CD14-positive monocyte (primary cell): ENCODE data around the gene KAZN. TPM values are rescaled to one million over a fixed set of nuclear protein-coding genes. Genes with fewer than 3 reads are reported as not detected.
A peak's percentile ranks its signal among the peaks of the same experiment; 100 is the strongest.

Source experiments
- DNase-seq, 3 donors: peaks; one replicate each; pipeline ENCODE4 v3.0.0-alpha.2; 2011 to 2022
- H2AFZ ChIP-seq: 2 replicates; pipeline ENCODE4 v1.6.0; 2012; ENCODE audit warnings: mild to moderate bottlenecking, low read depth, low read length, inconsistent platforms; ENCODE audit not compliant: insufficient read depth, poor library complexity, severe bottlenecking
- H3K27ac ChIP-seq, 2 donors: 1 replicate in 1 of 2; 2 replicates in 1 of 2; pipeline ENCODE4 v1.5.1; 2012 to 2013; ENCODE audit warnings: low read length in 2 of 2, control low read depth in 1 of 2, inconsistent platforms in 1 of 2, low read depth in 1 of 2, mild to moderate bottlenecking in 1 of 2
- H3K27me3 ChIP-seq, 2 donors: one replicate each; pipeline versions ENCODE4 v1.6.0 to v1.6.1; 2011 to 2013; ENCODE audit warnings: low read length in 2 of 2; ENCODE audit not compliant: control insufficient read depth in 2 of 2, insufficient read depth in 2 of 2
- H3K36me3 ChIP-seq, 2 donors: replicated peaks in 1 of 2; 1 replicate in 1 of 2; 2 replicates in 1 of 2; pipeline versions ENCODE4 v1.5.1 to v1.6.1; 2012 to 2013; ENCODE audit warnings: low read length in 2 of 2, control low read depth in 1 of 2, inconsistent platforms in 1 of 2, mild to moderate bottlenecking in 1 of 2; ENCODE audit not compliant: insufficient read depth in 2 of 2, control insufficient read depth in 1 of 2
- H3K4me1 ChIP-seq, 2 donors: 1 replicate in 1 of 2; 2 replicates in 1 of 2; pipeline versions ENCODE4 v1.5.1 to v1.6.1; 2012 to 2013; ENCODE audit warnings: low read length in 2 of 2, control low read depth in 1 of 2, inconsistent platforms in 1 of 2, mild to moderate bottlenecking in 1 of 2, moderate library complexity in 1 of 2; ENCODE audit not compliant: insufficient read depth in 2 of 2, control insufficient read depth in 1 of 2
- H3K4me2 ChIP-seq: replicated peaks from 2 replicates; pipeline ENCODE3; 2012; ENCODE audit warnings: low read length, moderate library complexity, mild to moderate bottlenecking; ENCODE audit not compliant: poor library complexity, severe bottlenecking; ENCODE audit errors: extremely low read depth
- H3K4me3 ChIP-seq, 3 experiments: fragments of 200-600 bp in 1 of 3; sonication (generic) in 1 of 3; replicated peaks in 1 of 3; 1 replicate in 2 of 3; 2 replicates in 1 of 3; pipeline ENCODE4 v1.5.1; 2011 to 2013; ENCODE audit warnings: low read length in 3 of 3, mild to moderate bottlenecking in 3 of 3, control low read depth in 2 of 3, low read depth in 2 of 3, inconsistent platforms in 1 of 3, moderate library complexity in 1 of 3
- H3K79me2 ChIP-seq: 2 replicates; pipeline ENCODE4 v1.6.0; 2012; ENCODE audit warnings: mild to moderate bottlenecking, control low read depth, inconsistent platforms, low read length, moderate library complexity; ENCODE audit not compliant: insufficient read depth
- H3K9ac ChIP-seq: 2 replicates; pipeline ENCODE4 v1.6.0; 2017; ENCODE audit warnings: low read length, mild to moderate bottlenecking; ENCODE audit not compliant: insufficient read depth, poor library complexity, severe bottlenecking
- H3K9me3 ChIP-seq, 2 donors: replicated peaks in 1 of 2; 1 replicate in 1 of 2; 2 replicates in 1 of 2; pipeline versions ENCODE4 v1.5.1 to v1.6.1; 2012 to 2013; ENCODE audit warnings: low read length in 2 of 2, control low read depth in 1 of 2; ENCODE audit not compliant: control insufficient read depth in 1 of 2, insufficient read depth in 1 of 2
- H4K20me1 ChIP-seq: 2 replicates; pipeline ENCODE4 v1.6.0; 2012; ENCODE audit warnings: mild to moderate bottlenecking, low read length, control low read depth, moderate library complexity; ENCODE audit not compliant: insufficient read depth
- H3K27ac Mint-ChIP-seq, 7 donors: one replicate each; pipeline ENCODE4 v1.8.0; 2020; ENCODE audit warnings: mild to moderate bottlenecking in 7 of 7, mixed read lengths in 7 of 7, moderate library complexity in 6 of 7, inconsistent platforms in 2 of 7
- H3K27me3 Mint-ChIP-seq, 3 donors: one replicate each; pipeline ENCODE4 v1.8.0; 2021 to 2022; ENCODE audit warnings: low read depth in 3 of 3, mild to moderate bottlenecking in 3 of 3, mixed read lengths in 3 of 3, moderate library complexity in 3 of 3, inconsistent platforms in 1 of 3
- H3K36me3 Mint-ChIP-seq, 2 donors: one replicate each; pipeline ENCODE4 v1.8.0; 2020; ENCODE audit warnings: mixed read lengths in 2 of 2, inconsistent platforms in 1 of 2, mild to moderate bottlenecking in 1 of 2
- H3K4me1 Mint-ChIP-seq: one replicate; pipeline ENCODE4 v1.8.0; 2020; ENCODE audit warnings: mild to moderate bottlenecking, mixed read lengths
- H3K4me3 Mint-ChIP-seq, 2 donors: one replicate each; pipeline ENCODE4 v1.8.0; 2020; ENCODE audit warnings: mild to moderate bottlenecking in 2 of 2, mixed read lengths in 2 of 2, moderate library complexity in 1 of 2
- H3K9me3 Mint-ChIP-seq, 7 donors: one replicate each; pipeline ENCODE4 v1.8.0; 2020 to 2022; ENCODE audit warnings: mixed read lengths in 7 of 7, mild to moderate bottlenecking in 6 of 7, moderate library complexity in 6 of 7, inconsistent platforms in 2 of 7
- CTCF ChIP-seq: fragments of 200-600 bp; IDR thresholded peaks from one replicate; pipeline ENCODE4 v1.8.0; 2022; ENCODE audit warnings: antibody characterized with exemption, mild to moderate bottlenecking
- WGBS: methylation state at CpG from one replicate; pipeline ENCODE4 v1.1.5; 2013; ENCODE audit warnings: missing lambda C conversion rate; ENCODE audit not compliant: insufficient coverage; 5-methylcytosine and 5-hydroxymethylcytosine counted together
- intact Hi-C, 2 donors: fragments of 100-400 bp; cut with micrococcal nuclease; formaldehyde crosslinking; loops; one replicate each; pipeline versions ENCODE4 v1.15.0 to v1.15.1; 2023
- polyA plus RNA-seq, 3 donors: library from polyadenylated mRNA; depleted of rRNA in 1 of 3; unstranded in 2 of 3; stranded (reverse) in 1 of 3; fragments of 300-500 nt in 2 of 3; fragments of >200 nt in 1 of 3; fragmentation: Illumina TruSeq in 2 of 3; gene quantifications; 1 replicate in 2 of 3; 2 replicates in 1 of 3; pipeline ENCODE4 v1.2.3, GENCODE V29; 2012 to 2021

KAZN gene
- polyA plus RNA-seq, 3 donors, result not detected

- H3K4me3 Mint-ChIP-seq, result peak overlapping the region; percentile 40 to 67
- no peak overlapping the region for H3K27ac Mint-ChIP-seq
- Histone ChIP-seq H3K4me3 (no peak overlapping the region), H3K27ac (no peak overlapping the region), H2AFZ (no peak overlapping the region), H3K79me2 (no peaks in the 10 kb centered on the region), H3K4me1 (no peaks in the 10 kb centered on the region), H3K9ac (no peak overlapping the region), H4K20me1 (no peaks in the 10 kb centered on the region), H3K36me3 (no peaks in the 10 kb centered on the region), H3K9me3 (peaks cover 0 to 8% of the 10 kb centered on the region in 2 donors), H3K4me2 (no peak overlapping the region), H3K27me3 (peaks cover 49 to 74% of the 10 kb centered on the region in 2 donors)
- H3K9me3 Mint-ChIP-seq, result peaks cover 0 to 21% (median 0%) of the 10 kb centered on the region in 7 donors
- 1% methylated on average over 15 of the region's 26 CpGs for WGBS
- H3K27me3 Mint-ChIP-seq, result peaks cover 62 to 80% (median 65%) of the 10 kb centered on the region in 3 donors
- no peak for TF ChIP-seq CTCF
- H3K36me3 Mint-ChIP-seq, result no peaks in the 10 kb centered on the region
- intact Hi-C loops, result no loop called here
- H3K4me1 Mint-ChIP-seq, result peaks cover 4% of the 10 kb centered on the region
- no peak for DNase-seq
Measured at GRCh38 chr1:14598007-14598497, 433 bp upstream of the KAZN start.

GRCh38 chr1:14599183-14599791, 802 bp downstream of the KAZN start:
- no peak for TF ChIP-seq CTCF
- Mint-ChIP-seq H3K4me3 (peak overlapping the region in 1 of 2 donors; percentile 79), H3K36me3 (no peaks in the 10 kb centered on the region), H3K27ac (peak overlapping the region in 1 of 7 donors; percentile 17), H3K27me3 (peaks cover 60 to 80% (median 67%) of the 10 kb centered on the region in 3 donors), H3K4me1 (peaks cover 4% of the 10 kb centered on the region), H3K9me3 (peaks cover 0 to 21% (median 0%) of the 10 kb centered on the region in 7 donors)
- intact Hi-C loops, result no loop called here
- no peak for DNase-seq
- Histone ChIP-seq H3K79me2 (no peaks in the 10 kb centered on the region), H3K27me3 (peaks cover 55 to 81% of the 10 kb centered on the region in 2 donors), H3K4me1 (no peaks in the 10 kb centered on the region), H4K20me1 (no peaks in the 10 kb centered on the region), H3K9ac (no peak overlapping the region), H3K4me3 (no peak overlapping the region), H2AFZ (no peak overlapping the region), H3K4me2 (peak overlapping the region; percentile 11), H3K9me3 (peaks cover 0 to 8% of the 10 kb centered on the region in 2 donors), H3K27ac (no peak overlapping the region), H3K36me3 (no peaks in the 10 kb centered on the region)
- WGBS, result under 1% methylated on average over 40 of the region's 43 CpGs
